DND-41 (cell line): ENCODE measurements around the gene PRKCZ.

ENCODE experiments used
- CTCF ChIP-seq: IDR thresholded peaks from 2 replicates; pipeline ENCODE4 v1.5.1; 2012; ENCODE audit warnings: borderline replicate concordance, low read length, moderate library complexity, mild to moderate bottlenecking; ENCODE audit not compliant: poor library complexity, severe bottlenecking; ENCODE audit errors: extremely low read depth
- EZH2 ChIP-seq: IDR thresholded peaks from 3 replicates; pipeline ENCODE4 v1.6.1; 2012; ENCODE audit warnings: borderline replicate concordance, low read depth, mild to moderate bottlenecking, moderate library complexity, low read length, inconsistent platforms; ENCODE audit not compliant: severe bottlenecking

GRCh38 chr1:2156866-2157265, 106.7 kb downstream of the PRKCZ start:
- TF ChIP-seq CTCF (no peak), EZH2 (no peak)
